CD4-positive, alpha-beta T cell treated with Interferon gamma for 1 hour (primary cell): ENCODE data around the gene RPRD1A.
A peak's percentile ranks its signal among the peaks of the same experiment; 100 is the strongest.
"Not testable (repeated sequence)": the region's sequence is repeated elsewhere in the genome, so short reads cannot be mapped to it uniquely, and the experiment has no call there.

Source experiments
- DNase-seq: peaks from one replicate; pipeline ENCODE4 v3.0.0-alpha.2; 2020

The RPRD1A gene, protein sequence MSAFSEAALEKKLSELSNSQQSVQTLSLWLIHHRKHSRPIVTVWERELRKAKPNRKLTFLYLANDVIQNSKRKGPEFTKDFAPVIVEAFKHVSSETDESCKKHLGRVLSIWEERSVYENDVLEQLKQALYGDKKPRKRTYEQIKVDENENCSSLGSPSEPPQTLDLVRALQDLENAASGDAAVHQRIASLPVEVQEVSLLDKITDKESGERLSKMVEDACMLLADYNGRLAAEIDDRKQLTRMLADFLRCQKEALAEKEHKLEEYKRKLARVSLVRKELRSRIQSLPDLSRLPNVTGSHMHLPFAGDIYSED

GRCh38 chr18:36067055-36067957 is at the start of gene RPRD1A:
RPRD1A (minus strand) TSS chr18:36067559; CDS start chr18:36067404, 155 bp downstream.
- DNase-seq: peak; percentile 95

DNA sequence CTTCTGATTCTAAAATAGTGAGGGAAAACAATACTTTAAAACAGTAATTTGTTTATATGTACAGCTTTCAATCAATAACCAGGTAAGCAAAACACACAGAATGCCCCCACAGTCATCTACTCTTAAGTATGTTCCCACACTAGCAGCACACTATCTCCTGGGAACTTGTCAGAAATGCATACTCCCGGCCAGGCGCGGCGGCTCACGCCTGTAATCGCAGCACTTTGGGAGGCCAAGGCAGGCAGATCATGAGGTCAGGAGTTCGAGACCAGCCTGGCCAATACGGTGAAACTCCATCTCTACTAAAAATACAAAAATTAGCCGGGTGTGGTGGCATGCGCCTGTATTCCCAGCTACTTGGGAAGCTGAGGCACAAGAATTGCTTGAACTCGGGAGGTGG is 49.4 kb upstream of the RPRD1A start:
- DNase-seq: not testable (repeated sequence)

DNA sequence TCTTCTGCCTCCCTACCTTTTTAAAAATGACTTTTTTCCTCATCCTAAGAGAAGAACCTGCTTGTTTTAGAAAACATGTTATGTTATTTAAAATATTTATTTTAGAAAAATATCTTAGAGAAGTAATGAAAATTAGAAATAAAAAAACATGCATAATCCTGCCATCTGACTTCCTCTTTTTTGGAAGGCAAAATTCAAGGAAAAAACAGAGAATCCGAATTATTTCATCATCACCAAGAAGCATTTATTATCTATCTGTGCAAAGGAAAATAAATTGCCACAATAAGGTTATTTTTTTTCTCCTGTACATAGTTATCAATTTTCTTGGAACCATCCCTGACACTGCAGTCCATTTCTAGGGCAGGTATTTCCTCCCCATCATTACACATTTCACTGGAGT is 47.4 kb upstream of the RPRD1A start:
- DNase-seq: no peak

DNA sequence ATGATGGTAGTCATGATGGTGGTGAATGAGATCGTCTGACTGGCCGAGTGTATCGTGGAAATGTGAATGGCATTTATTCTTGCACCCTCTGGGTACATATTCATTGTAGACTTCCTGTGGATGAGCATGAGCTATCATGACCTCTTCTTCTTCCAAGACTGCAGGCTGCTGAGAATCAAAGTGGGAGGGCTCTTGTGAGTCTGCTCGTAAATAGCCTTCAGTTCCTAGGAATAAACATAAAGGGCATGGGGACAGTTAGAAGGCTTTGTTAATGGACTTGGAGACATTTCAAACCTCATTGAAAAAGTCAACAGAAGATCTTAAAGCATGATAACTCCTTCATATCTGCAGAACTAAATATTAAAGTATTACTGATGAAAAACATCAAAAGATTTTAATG is 46.9 kb upstream of the RPRD1A start:
- no peak for DNase-seq

GRCh38 chr18:36112302-36112701 is 44.9 kb upstream of the RPRD1A start:
- no peak for DNase-seq

- no peak for DNase-seq
These were observed 42.4 kb upstream of the RPRD1A start for GRCh38 chr18:36109737-36110136.

- DNase-seq: no peak
These were observed 41.2 kb upstream of the RPRD1A start for GRCh38 chr18:36108601-36109000.

DNA sequence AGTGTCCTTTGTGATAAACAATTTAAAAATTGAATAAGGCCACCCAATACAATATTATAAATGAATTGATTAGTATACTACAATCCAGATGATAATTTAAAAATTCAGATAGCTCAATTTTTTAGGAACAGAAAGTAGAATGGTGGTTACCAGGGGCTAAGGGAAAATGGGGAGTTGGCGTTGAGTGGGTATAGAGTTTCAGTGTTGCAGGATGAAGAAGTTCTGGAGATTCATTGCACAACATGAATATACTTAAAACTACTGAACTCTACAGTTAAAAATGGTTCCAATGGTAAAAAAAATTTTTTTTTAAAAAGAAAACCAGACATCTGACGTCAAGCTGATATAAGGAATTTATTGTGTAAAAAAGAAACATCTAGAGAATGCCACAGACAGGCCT is 40.8 kb upstream of the RPRD1A start:
- DNase-seq: no peak

DNA sequence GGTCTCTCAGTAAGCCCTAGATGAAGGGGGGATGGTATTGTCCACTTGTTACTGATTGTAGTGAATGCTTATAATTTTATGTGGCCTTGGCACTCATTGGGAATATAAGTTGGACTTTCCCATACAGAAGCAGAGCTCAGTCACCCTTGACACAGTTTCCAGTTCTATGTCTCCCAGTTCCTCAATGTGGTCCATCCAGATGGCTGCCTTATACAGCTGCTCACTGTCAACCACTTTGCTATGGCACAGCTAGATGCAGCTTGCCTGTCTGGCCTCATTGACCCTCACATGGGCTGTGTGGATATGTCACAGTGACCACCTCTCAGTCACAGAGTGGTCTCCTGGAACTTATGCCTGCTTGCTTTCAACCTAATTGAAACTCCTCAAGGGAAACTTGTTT is 40.1 kb upstream of the RPRD1A start:
- no peak for DNase-seq

DNA sequence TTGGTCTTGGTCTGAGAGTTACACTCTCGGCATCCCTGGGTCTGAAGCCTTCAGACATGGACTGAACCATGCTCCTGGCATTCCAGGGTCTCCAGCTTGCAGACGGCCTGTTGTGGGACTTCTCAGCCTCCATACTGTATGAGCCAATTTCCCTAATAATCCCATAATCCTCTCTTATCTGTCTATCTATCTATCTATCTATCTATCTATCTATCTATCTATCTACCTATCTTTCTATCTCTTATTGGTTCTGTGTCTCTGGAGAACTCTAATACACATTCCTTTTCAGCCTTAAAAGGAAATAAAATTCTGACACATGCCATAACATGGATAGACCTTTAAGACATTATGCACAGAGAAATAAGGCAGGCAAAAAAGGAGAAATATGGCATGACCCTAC is 37.4 kb upstream of the RPRD1A start:
- no peak for DNase-seq

DNA sequence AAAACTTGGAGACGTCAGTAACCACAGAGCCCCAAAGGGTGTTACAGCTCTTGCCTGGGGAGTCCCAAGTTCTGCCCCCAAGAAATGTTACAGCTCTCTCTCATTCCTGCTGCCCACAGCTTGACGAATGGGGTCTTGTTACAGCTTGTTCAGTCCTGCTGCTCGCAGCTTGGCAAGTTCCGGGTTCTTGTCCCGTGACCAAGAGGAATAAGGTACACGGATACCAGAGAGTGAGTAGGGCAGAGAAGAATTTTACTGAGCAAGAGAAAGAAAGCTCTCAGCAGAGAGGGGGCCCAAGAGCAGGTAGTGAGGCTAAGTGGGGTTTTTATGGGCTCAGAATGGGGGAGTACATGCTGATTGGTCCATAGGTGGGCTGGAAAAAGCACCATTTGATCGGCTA is 34.6 kb upstream of the RPRD1A start:
- DNase-seq: no peak

DNA sequence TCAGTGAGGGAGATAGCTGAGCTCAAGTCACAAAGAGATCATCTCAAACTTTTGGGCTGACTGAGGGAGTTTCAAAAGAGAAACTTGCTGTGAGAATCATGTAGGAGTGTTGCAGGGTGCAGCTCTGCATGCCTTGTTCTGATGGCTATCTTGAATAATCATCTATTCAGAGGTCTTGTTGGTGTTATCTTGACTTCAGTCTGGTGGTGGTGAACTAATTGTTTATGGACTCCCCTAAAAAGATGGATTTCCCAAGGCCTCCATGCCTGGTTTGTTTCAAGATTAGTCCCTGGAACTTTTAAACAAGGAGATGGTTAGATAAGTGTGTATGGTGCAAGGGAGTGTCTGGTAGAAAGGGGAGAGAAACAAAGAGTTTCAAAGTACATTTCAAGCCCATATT is 32.0 kb upstream of the RPRD1A start:
- no peak for DNase-seq

GRCh38 chr18:36096955-36097354 is 29.6 kb upstream of the RPRD1A start:
- no peak for DNase-seq

DNA sequence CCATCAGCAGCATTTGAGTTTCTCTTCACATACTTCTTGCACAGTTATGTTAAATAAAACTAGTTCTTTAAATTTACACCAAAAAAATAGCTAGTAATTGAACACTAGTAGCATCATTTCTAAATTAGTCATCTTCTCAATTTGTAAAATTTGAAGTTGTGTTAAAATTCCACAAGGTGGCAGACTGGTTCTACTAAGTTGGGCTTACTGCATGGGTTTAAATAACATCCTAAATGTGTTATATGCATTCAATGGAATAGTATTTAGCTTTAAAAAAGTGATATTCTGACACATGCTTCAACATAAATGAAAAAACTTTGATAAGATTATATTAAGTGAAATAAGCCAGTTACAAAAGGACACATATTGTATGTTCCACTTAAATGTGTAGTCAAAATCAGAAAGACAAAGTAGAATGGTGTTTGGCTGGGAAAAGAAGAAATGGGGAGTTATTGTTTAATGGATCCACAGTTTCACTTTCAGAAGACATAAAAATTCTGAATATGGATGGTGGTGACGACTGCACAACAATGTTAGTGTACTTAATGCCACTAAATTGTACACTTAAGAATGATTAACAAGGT is 28.7 kb upstream of the RPRD1A start:
- no peak for DNase-seq

DNA sequence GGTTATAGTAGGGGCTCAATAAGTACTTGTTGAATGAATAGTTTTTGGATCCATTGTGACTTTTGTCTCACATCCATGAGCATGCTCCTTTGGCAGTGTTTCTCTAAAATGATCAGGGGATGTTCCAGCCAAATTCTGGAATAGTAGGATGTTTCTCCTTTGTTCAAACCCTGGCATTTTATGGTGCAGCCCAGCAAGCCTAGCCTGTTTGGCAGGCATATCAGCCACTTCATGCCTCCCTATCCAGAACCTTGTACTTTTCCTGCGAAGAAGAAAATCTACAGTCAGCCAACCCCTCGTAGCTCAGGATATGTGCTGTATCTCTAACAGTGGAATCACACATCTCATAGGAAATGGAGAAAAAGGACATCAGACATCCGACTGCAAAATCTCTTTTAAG is 27.1 kb upstream of the RPRD1A start:
- DNase-seq: no peak

DNA sequence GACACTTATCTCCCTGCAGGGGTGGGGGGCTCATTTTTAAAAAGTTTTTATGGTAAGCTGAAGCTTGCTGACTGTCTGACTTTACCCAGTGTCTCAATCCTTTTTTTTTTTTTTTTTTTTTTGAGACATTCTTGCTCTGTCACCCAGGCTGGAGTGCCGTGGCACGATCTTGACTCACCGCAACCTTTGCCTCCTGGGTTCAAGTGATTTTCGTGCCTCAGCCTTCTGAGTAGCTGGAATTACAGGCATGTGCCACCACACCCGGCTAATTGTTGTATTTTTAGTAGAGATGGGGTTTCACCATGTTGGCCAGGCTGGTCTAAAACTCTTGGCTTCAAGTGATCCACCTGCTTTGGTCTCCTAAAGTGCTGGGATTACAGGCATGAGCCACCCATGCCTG is 24.8 kb upstream of the RPRD1A start:
- not testable (repeated sequence) for DNase-seq

GRCh38 chr18:36089001-36089400 is 21.6 kb upstream of the RPRD1A start:
- DNase-seq: no peak

DNA sequence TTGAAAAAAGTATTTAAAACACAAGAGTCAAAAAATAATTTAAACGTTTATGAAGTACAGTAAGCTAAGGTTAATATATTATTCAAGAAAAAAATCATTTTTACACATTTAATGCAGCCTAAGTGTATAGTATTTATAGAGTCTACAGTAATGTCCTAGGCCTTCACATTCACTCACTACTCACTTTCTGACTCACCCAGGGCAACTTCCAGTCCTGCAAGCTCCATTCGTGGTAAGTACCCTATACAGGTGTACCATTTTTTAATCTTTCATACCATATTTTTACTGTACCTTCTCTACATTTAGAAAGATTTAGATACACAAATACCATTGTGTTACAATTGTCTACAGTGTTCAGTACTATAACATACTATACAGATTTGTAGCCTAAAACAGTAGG is 20.9 kb upstream of the RPRD1A start:
- DNase-seq: no peak

DNA sequence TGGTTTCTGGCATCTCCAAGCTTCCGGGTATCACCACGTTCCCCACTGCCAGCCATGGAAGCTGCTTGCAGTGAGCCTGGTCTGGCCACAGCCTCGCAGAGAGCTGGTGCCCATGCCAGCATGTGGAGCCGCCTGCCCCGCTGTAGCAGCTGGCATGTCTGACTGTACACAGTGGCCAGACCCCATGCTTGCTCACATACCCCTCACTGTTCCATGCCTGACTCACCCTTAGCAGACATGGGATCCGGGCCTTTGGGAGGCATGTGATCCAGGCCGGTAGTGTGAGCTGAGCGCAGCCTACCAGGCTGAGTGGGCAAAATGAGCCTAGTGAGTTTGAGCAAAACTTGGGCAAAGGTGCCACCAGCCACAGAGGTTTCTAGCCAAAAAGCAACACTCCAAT is 18.8 kb upstream of the RPRD1A start:
- DNase-seq: no peak

GRCh38 chr18:36085195-36085594 is 17.8 kb upstream of the RPRD1A start:
- no peak for DNase-seq

DNA sequence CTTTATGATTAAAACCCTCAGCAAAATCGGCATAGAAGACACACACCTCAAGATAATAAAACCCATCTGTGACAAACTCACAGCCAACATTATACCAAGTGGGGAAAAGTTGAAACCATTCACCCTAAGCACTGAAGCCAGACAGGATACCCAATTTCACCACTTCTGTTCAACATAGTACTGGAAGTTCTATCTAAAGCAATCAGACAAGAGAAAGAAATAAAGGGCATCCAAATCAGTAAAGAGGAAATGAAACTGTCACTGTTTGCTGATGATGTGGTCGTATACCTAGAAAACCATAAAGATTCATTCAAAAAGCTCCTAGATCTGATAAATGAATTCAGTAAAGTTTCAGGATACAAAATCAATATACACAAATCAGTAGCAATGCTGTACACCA is 16.4 kb upstream of the RPRD1A start:
- DNase-seq: no peak

- not testable (repeated sequence) for DNase-seq
These were observed 13.8 kb upstream of the RPRD1A start for GRCh38 chr18:36081118-36081517.

DNA sequence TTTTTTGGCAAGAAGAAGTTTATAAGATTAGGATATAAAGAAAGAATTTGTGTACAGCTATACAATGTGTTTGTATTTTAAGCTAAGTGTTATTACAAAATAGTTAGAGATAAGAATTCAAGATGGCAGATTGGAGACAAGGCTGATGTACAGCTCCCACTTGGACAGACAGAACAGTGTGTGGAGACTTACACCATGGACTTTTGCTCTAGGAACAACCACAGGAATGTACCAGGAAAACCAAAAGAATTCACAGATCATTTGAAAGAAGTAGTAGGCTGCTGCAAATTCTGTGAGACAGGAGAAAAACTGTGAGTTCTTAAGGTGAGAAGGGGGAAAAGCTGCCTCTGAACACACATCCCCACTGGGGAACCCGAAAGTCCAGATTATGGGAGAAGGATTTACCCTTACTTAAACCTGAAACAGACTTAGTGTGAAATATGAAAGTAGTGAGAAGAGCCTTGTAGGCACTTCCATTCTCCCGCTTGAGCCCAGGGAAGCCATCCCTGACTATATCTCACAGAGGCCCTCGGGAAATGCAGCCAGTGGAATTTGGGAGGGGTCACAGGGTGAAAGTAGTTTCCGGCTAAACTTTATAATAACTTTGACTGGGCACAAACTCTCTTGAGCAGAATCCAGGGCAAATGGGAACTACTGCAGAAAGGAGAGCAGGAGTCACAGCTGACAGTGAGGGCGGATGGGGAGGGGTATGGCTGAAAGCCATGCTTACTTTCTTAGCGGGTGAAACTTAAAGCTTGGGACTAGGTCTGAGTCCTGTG is 11.6 kb upstream of the RPRD1A start:
- no peak for DNase-seq
